Mesenchymal stem cell (in vitro differentiated cells and primary cell): ENCODE results near the gene PPP1R12A.

Source experiments
- DNase-seq: peaks from one replicate; pipeline ENCODE4 v3.0.0-alpha.2; 2013
- H2AFZ ChIP-seq: one replicate; pipeline ENCODE4 v1.6.1; 2013; ENCODE audit warnings: low read depth, mild to moderate bottlenecking, control low read depth, inconsistent platforms, low read length, moderate library complexity
- H2AK5ac ChIP-seq: 2 replicates; pipeline ENCODE4 v1.6.1; 2013; ENCODE audit warnings: low read length, moderate library complexity, mild to moderate bottlenecking, inconsistent platforms; ENCODE audit not compliant: severe bottlenecking
- H2BK120ac ChIP-seq: one replicate; pipeline ENCODE4 v1.6.1; 2013; ENCODE audit warnings: low read depth, mild to moderate bottlenecking, inconsistent platforms, low read length, moderate library complexity
- H2BK12ac ChIP-seq, 2 experiments: one replicate each; pipeline ENCODE4 v1.6.1; 2013; ENCODE audit warnings: inconsistent platforms in 2 of 2, low read length in 2 of 2, mild to moderate bottlenecking in 2 of 2, moderate library complexity in 2 of 2, control low read depth in 1 of 2
- H2BK15ac ChIP-seq: one replicate; pipeline ENCODE4 v1.6.1; 2013; ENCODE audit warnings: mild to moderate bottlenecking, low read depth, inconsistent platforms; ENCODE audit not compliant: poor library complexity, severe bottlenecking
- H2BK5ac ChIP-seq: 2 replicates; pipeline ENCODE4 v1.6.1; 2013; ENCODE audit warnings: low read depth, mild to moderate bottlenecking, low read length, control low read depth, inconsistent platforms; ENCODE audit not compliant: poor library complexity, severe bottlenecking
- H3K14ac ChIP-seq, 2 experiments: one replicate each; pipeline ENCODE4 v1.6.1; 2013; ENCODE audit warnings: inconsistent platforms in 2 of 2, low read length in 2 of 2, control low read depth in 1 of 2, mild to moderate bottlenecking in 1 of 2, moderate library complexity in 1 of 2
- H3K18ac ChIP-seq, 2 experiments: one replicate each; pipeline ENCODE4 v1.6.1; 2013; ENCODE audit warnings: inconsistent platforms in 2 of 2, low read length in 2 of 2, control low read depth in 1 of 2, low read depth in 1 of 2, mild to moderate bottlenecking in 1 of 2
- H3K23ac ChIP-seq, 2 experiments: one replicate each; pipeline ENCODE4 v1.6.1; 2013; ENCODE audit warnings: inconsistent platforms in 2 of 2, low read length in 2 of 2, mild to moderate bottlenecking in 2 of 2, moderate library complexity in 2 of 2, control low read depth in 1 of 2
- H3K27ac ChIP-seq: 2 replicates; pipeline ENCODE4 v1.5.1; 2013; ENCODE audit warnings: mild to moderate bottlenecking, moderate library complexity, low read length, control low read depth, inconsistent platforms; ENCODE audit not compliant: poor library complexity, severe bottlenecking
- H3K27me3 ChIP-seq, 2 experiments: 2 replicates each; pipeline versions ENCODE4 v1.6.1 to v1.7.0; 2013; ENCODE audit warnings: low read length in 2 of 2, mild to moderate bottlenecking in 2 of 2, moderate library complexity in 2 of 2, control low read depth in 1 of 2, inconsistent platforms in 1 of 2; ENCODE audit not compliant: control insufficient read depth in 1 of 2, insufficient read depth in 1 of 2
- H3K36me3 ChIP-seq, 2 experiments: 2 replicates each; pipeline versions ENCODE4 v1.6.1 to v1.7.0; 2013; ENCODE audit warnings: low read length in 2 of 2, control low read depth in 1 of 2, inconsistent platforms in 1 of 2, low read depth in 1 of 2, mild to moderate bottlenecking in 1 of 2; ENCODE audit not compliant: insufficient read depth in 2 of 2, control insufficient read depth in 1 of 2
- H3K4ac ChIP-seq, 2 experiments: one replicate each; pipeline ENCODE4 v1.6.1; 2013; ENCODE audit warnings: inconsistent platforms in 2 of 2, low read length in 2 of 2, mild to moderate bottlenecking in 2 of 2, moderate library complexity in 2 of 2, control low read depth in 1 of 2, low read depth in 1 of 2
- H3K4me1 ChIP-seq: 2 replicates; pipeline ENCODE4 v1.6.1; 2013; ENCODE audit warnings: low read depth, low read length, control low read depth; ENCODE audit not compliant: control insufficient read depth, insufficient read depth
- H3K4me2 ChIP-seq: 2 replicates; pipeline ENCODE4 v1.6.1; 2013; ENCODE audit warnings: low read length, mild to moderate bottlenecking, inconsistent platforms; ENCODE audit not compliant: poor library complexity, severe bottlenecking
- H3K4me3 ChIP-seq, 2 experiments: 2 replicates each; pipeline versions ENCODE4 v1.5.1 to v1.7.0; 2013; ENCODE audit warnings: low read length in 2 of 2, mild to moderate bottlenecking in 2 of 2, control low read depth in 1 of 2, low read depth in 1 of 2; ENCODE audit not compliant: insufficient read depth in 1 of 2
- H3K79me1 ChIP-seq: replicated peaks from 2 replicates; pipeline ENCODE4 v1.6.1; 2013; ENCODE audit warnings: mild to moderate bottlenecking, control low read depth, low read length, inconsistent platforms; ENCODE audit not compliant: poor library complexity, severe bottlenecking
- H3K9ac ChIP-seq: 2 replicates; pipeline ENCODE4 v1.7.0; 2013; ENCODE audit warnings: mild to moderate bottlenecking, low read length, moderate library complexity
- H3K9me3 ChIP-seq: 2 replicates; pipeline ENCODE4 v1.7.0; 2013; ENCODE audit warnings: mild to moderate bottlenecking, low read length; ENCODE audit not compliant: control insufficient read depth
- H4K8ac ChIP-seq: one replicate; pipeline ENCODE4 v1.6.1; 2013; ENCODE audit warnings: inconsistent platforms, mild to moderate bottlenecking, low read length, moderate library complexity
- H4K91ac ChIP-seq: one replicate; pipeline ENCODE4 v1.6.1; 2013; ENCODE audit warnings: mild to moderate bottlenecking, low read length, inconsistent platforms
- WGBS: methylation state at CpG from one replicate; pipeline ENCODE4 v1.1.7; 2013; ENCODE audit warnings: mixed read lengths; 5-methylcytosine and 5-hydroxymethylcytosine counted together

PPP1R12A gene

GRCh38 chr12:79837575-79837974 lies 97.3 kb downstream of the PPP1R12A start:
- WGBS: over 99% methylated on average over 5 of the region's 5 CpGs

GRCh38 chr12:79835377-79835843 lies 99.5 kb downstream of the PPP1R12A start:
- Histone ChIP-seq H3K4me1 (peaks cover 3% of the 10 kb centered on the region), H3K27me3 (no peaks in the 10 kb centered on the region), H3K4ac (no peak overlapping the region), H3K9me3 (peaks cover 12% of the 10 kb centered on the region), H2AFZ (no peak overlapping the region), H4K8ac (no peak overlapping the region), H2BK5ac (no peak overlapping the region), H3K9ac (no peak overlapping the region), H3K4me2 (no peak overlapping the region), H2BK120ac (no peak overlapping the region), H2AK5ac (no peak overlapping the region), H3K79me1 (peaks cover 32% of the 10 kb centered on the region), H2BK15ac (no peak overlapping the region), H3K27ac (no peak overlapping the region), H4K91ac (no peak overlapping the region), H3K18ac (no peak overlapping the region), H3K4me3 (no peak overlapping the region), H3K14ac (no peak overlapping the region), H3K23ac (no peak overlapping the region), H3K36me3 (peaks cover 8 to 42% of the 10 kb centered on the region in 2 experiments), H2BK12ac (no peak overlapping the region)
- WGBS: 100% methylated on average over 2 of the region's 2 CpGs
- no peak for DNase-seq

More at GRCh38 chr12:79837575-79837974, 97.3 kb downstream of the PPP1R12A start:
- H2AK5ac ChIP-seq: no peak overlapping the region
- H3K27ac ChIP-seq: no peak overlapping the region
- no peak overlapping the region for H2BK12ac ChIP-seq
- no peak overlapping the region for H2BK120ac ChIP-seq
- peaks cover 31% of the 10 kb centered on the region for H3K79me1 ChIP-seq
- peaks cover 12% of the 10 kb centered on the region for H3K9me3 ChIP-seq
- H3K14ac ChIP-seq: no peak overlapping the region
- peaks cover 6% of the 10 kb centered on the region for H3K4me1 ChIP-seq
- no peak overlapping the region for H4K8ac ChIP-seq
- no peak overlapping the region for H3K4ac ChIP-seq
- no peak overlapping the region for H3K9ac ChIP-seq
- no peak for DNase-seq
- no peak overlapping the region for H4K91ac ChIP-seq
- H3K4me2 ChIP-seq: no peak overlapping the region
- no peak overlapping the region for H2BK15ac ChIP-seq
- peaks cover 8 to 41% of the 10 kb centered on the region in 2 experiments for H3K36me3 ChIP-seq
- no peak overlapping the region for H3K4me3 ChIP-seq
- no peak overlapping the region for H3K23ac ChIP-seq
- H3K18ac ChIP-seq: no peak overlapping the region
- no peaks in the 10 kb centered on the region for H3K27me3 ChIP-seq
- no peak overlapping the region for H2BK5ac ChIP-seq
- no peak overlapping the region for H2AFZ ChIP-seq

- H3K9me3 ChIP-seq: peaks cover 12% of the 10 kb centered on the region
- no peak overlapping the region for H2BK12ac ChIP-seq
- no peak overlapping the region for H2BK5ac ChIP-seq
- peaks cover 32% of the 10 kb centered on the region for H3K79me1 ChIP-seq
- no peak overlapping the region for H2AFZ ChIP-seq
- H3K4ac ChIP-seq: no peak overlapping the region
- no peaks in the 10 kb centered on the region for H3K27me3 ChIP-seq
- H2AK5ac ChIP-seq: no peak overlapping the region
- peaks cover 3% of the 10 kb centered on the region for H3K4me1 ChIP-seq
- peaks cover 8 to 45% of the 10 kb centered on the region in 2 experiments for H3K36me3 ChIP-seq
- H3K14ac ChIP-seq: no peak overlapping the region
- H4K91ac ChIP-seq: no peak overlapping the region
- no peak for DNase-seq
- WGBS: 93% methylated on average over 3 of the region's 3 CpGs
- H3K4me3 ChIP-seq: no peak overlapping the region
- H3K18ac ChIP-seq: no peak overlapping the region
- no peak overlapping the region for H3K23ac ChIP-seq
- H3K9ac ChIP-seq: no peak overlapping the region
- no peak overlapping the region for H2BK120ac ChIP-seq
- H3K27ac ChIP-seq: no peak overlapping the region
- H2BK15ac ChIP-seq: no peak overlapping the region
- H3K4me2 ChIP-seq: no peak overlapping the region
- H4K8ac ChIP-seq: no peak overlapping the region
Observed at GRCh38 chr12:79834712-79835376, 100.1 kb downstream of the PPP1R12A start.

GRCh38 chr12:79830440-79830839 lies 104.5 kb downstream of the PPP1R12A start:
- Histone ChIP-seq H2BK120ac (no peak overlapping the region), H3K9me3 (no peaks in the 10 kb centered on the region), H2AK5ac (no peak overlapping the region), H3K27me3 (no peaks in the 10 kb centered on the region), H4K91ac (no peak overlapping the region), H4K8ac (no peak overlapping the region), H3K23ac (no peak overlapping the region), H2AFZ (no peak overlapping the region), H3K79me1 (peaks cover 14% of the 10 kb centered on the region), H2BK12ac (no peak overlapping the region), H3K4me2 (no peak overlapping the region), H3K4ac (no peak overlapping the region), H2BK5ac (no peak overlapping the region), H3K36me3 (peaks cover 0 to 54% of the 10 kb centered on the region in 2 experiments), H3K9ac (no peak overlapping the region), H3K14ac (no peak overlapping the region), H3K27ac (no peak overlapping the region), H3K4me1 (peaks cover 3% of the 10 kb centered on the region), H3K4me3 (no peak overlapping the region), H3K18ac (no peak overlapping the region), H2BK15ac (no peak overlapping the region)
- 67% methylated on average over 1 of the region's 2 CpGs for WGBS
- DNase-seq: no peak
